Endometrial microvascular endothelial cells (primary cell): ENCODE results near the gene TARS3. TPM values are rescaled to one million over a fixed set of nuclear protein-coding genes. Genes with fewer than 3 reads are reported as not detected.

Experiments
- in situ Hi-C: cut with HindIII; loops from 2 replicates; pipeline ENCODE4 v1.10.0; 2017; ENCODE audit warnings: low sequenced_read_pairs, low pct_unique_long_range_greater_than_20kb; ENCODE audit errors: inconsistent ontology term
- total RNA-seq: library from RNA; depleted of rRNA; stranded (reverse); fragments of >200 nt; gene quantifications from one replicate; pipeline ENCODE4 v1.2.3, GENCODE V29; 2015; ENCODE audit errors: inconsistent ontology term

TARS3 gene
- total RNA-seq, 1 donor from 2014 or later = 6.2 TPM

GRCh38 chr15:101709466-101709865 is 14.8 kb downstream of the TARS3 start:
- in situ Hi-C loops = no loop called here

- in situ Hi-C loops = no loop called here
Observed at GRCh38 chr15:101707983-101708382, 16.3 kb downstream of the TARS3 start.

- in situ Hi-C loops = no loop called here
Observed at GRCh38 chr15:101702077-101702476, 22.2 kb downstream of the TARS3 start.

- in situ Hi-C loops = no loop called here
Observed at GRCh38 chr15:101698314-101698713, 26.0 kb downstream of the TARS3 start.

- in situ Hi-C loops = no loop called here
Observed at GRCh38 chr15:101697488-101697887, 26.8 kb downstream of the TARS3 start.

GRCh38 chr15:101696829-101697228 is 27.4 kb downstream of the TARS3 start:
- in situ Hi-C loops = no loop called here

GRCh38 chr15:101694261-101694660 is 30.0 kb downstream of the TARS3 start:
- in situ Hi-C loops = no loop called here

- in situ Hi-C loops = no loop called here
Observed at GRCh38 chr15:101692801-101693598, 31.3 kb downstream of the TARS3 start.

- in situ Hi-C loops = no loop called here
Observed at GRCh38 chr15:101689901-101690300, 34.4 kb downstream of the TARS3 start.

- in situ Hi-C loops = no loop called here
Observed at GRCh38 chr15:101686718-101687117, 37.6 kb downstream of the TARS3 start.

GRCh38 chr15:101684877-101685276 is 39.4 kb downstream of the TARS3 start:
- in situ Hi-C loops = no loop called here

- in situ Hi-C loops = no loop called here
Observed at GRCh38 chr15:101684384-101684783, 39.9 kb downstream of the TARS3 start.

GRCh38 chr15:101679806-101680205 is 44.5 kb downstream of the TARS3 start:
- in situ Hi-C loops = no loop called here

- in situ Hi-C loops = no loop called here
Observed at GRCh38 chr15:101676921-101677329, 47.3 kb downstream of the TARS3 start.

- in situ Hi-C loops = no loop called here
Observed at GRCh38 chr15:101675796-101676582, 48.3 kb downstream of the TARS3 start.

GRCh38 chr15:101675015-101675414 is 49.3 kb downstream of the TARS3 start:
- in situ Hi-C loops = no loop called here

- in situ Hi-C loops = no loop called here
Observed at GRCh38 chr15:101672298-101672697, 52.0 kb downstream of the TARS3 start.

GRCh38 chr15:101669744-101670143 is 54.5 kb downstream of the TARS3 start:
- in situ Hi-C loops = no loop called here

GRCh38 chr15:101667881-101668280 is 56.4 kb downstream of the TARS3 start:
- in situ Hi-C loops = no loop called here

- in situ Hi-C loops = no loop called here
Observed at GRCh38 chr15:101664303-101664913, 59.9 kb downstream of the TARS3 start.
